ENCODE measurements around the gene CHSY1. TPM values are rescaled to one million over a fixed set of nuclear protein-coding genes. Genes with fewer than 3 reads are reported as not detected.

CHSY1 gene
- polyA plus RNA-seq, 1 donor from 2014 or later, result 16.1 TPM

DNA sequence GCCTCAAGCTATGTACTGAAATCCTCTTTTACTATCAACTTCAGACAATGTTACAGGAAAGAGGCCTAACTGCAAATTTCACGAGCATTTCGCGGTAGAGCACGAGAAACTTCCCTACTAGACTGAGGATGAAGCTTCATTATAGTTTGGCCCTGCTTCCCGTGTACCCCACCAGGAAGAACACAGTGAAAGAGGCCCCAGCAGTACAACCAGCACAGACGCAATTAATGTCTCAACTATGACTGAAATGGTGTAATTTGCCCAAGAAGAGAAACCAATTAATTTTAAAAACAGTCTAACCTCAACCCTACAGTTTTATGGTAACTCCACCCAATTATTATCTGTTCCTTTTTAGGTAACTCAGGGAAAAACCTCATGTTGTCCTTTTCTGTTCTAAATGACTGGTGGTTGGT is 12.1 kb downstream of the CHSY1 start:
- no peak overlapping the region for H3K4me3 ChIP-seq (ENCODE audit: low read length)
- no peaks in the 10 kb centered on the region for H3K27me3 ChIP-seq (ENCODE audit: insufficient read depth, low read depth, low read length)
- no peaks in the 10 kb centered on the region for H3K9me2 ChIP-seq (ENCODE audit: insufficient read depth, low read length)

DNA sequence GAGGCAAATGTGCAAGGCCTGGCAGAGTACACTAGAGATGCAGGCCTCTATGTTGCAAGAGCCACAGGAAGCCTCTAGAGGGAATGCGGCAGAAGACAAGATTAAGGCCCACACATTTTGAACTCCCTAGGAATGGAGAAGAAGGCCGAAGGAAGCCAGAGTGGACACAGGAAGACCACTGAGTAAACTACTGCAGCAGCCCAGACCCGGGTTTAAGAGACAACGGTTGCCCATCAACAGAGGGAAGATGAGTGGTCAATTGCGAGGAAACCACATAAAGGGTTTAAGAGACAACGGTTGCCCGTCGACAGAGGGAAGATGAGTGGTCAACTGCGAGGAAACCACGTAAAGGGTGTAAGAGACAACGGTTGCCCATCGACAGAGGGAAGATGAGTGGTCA is 14.6 kb downstream of the CHSY1 start:
- H3K9me3 ChIP-seq (ENCODE audit: low read length), result no peaks in the 10 kb centered on the region
- no peak overlapping the region for H3K4me2 ChIP-seq (ENCODE audit: low read length)
- no peaks in the 10 kb centered on the region for H3K36me3 ChIP-seq (ENCODE audit: insufficient read depth, low read length)
- no peaks in the 10 kb centered on the region for H3K27me3 ChIP-seq (ENCODE audit: insufficient read depth, low read depth, low read length)
- H3K27ac ChIP-seq (ENCODE audit: low read length), result no peak overlapping the region
- H3K4me3 ChIP-seq (ENCODE audit: low read length), result no peak overlapping the region
- H4K20me1 ChIP-seq (ENCODE audit: insufficient read depth), result no peaks in the 10 kb centered on the region
- H3K9me2 ChIP-seq (ENCODE audit: insufficient read depth, low read length), result no peaks in the 10 kb centered on the region
- no peaks in the 10 kb centered on the region for H3F3A ChIP-seq (ENCODE audit: insufficient read depth, low read length, poor library complexity, severe bottlenecking)
- no peak overlapping the region for H2AFZ ChIP-seq (ENCODE audit: low read depth, low read length)
- no peak overlapping the region for H3K9ac ChIP-seq (ENCODE audit: low read length)
- no peak for TF ChIP-seq CTCF (IDR thresholded peaks at IDR 0.05; ENCODE audit: poor library complexity, severe bottlenecking)
- H3K79me2 ChIP-seq (replicated peaks; ENCODE audit: insufficient read depth, low read length), result peaks cover 52% of the 10 kb centered on the region

More for the DNA sequence above, 12.1 kb downstream of the CHSY1 start:
- no peak overlapping the region for H3K27ac ChIP-seq (ENCODE audit: low read length)
- no peaks in the 10 kb centered on the region for H3K9me3 ChIP-seq (ENCODE audit: low read length)
- peaks cover 46% of the 10 kb centered on the region for H3K79me2 ChIP-seq (replicated peaks; ENCODE audit: insufficient read depth, low read length)
- H3K9ac ChIP-seq (ENCODE audit: low read length), result no peak overlapping the region
- H3K36me3 ChIP-seq (ENCODE audit: insufficient read depth, low read length), result no peaks in the 10 kb centered on the region
- H2AFZ ChIP-seq (ENCODE audit: low read depth, low read length), result no peak overlapping the region
- no peak overlapping the region for H3K4me2 ChIP-seq (ENCODE audit: low read length)
- no peaks in the 10 kb centered on the region for H4K20me1 ChIP-seq (ENCODE audit: insufficient read depth)
- no peaks in the 10 kb centered on the region for H3F3A ChIP-seq (ENCODE audit: insufficient read depth, low read length, poor library complexity, severe bottlenecking)
- TF ChIP-seq RAD21 (conservative IDR thresholded peaks at IDR 0.05) (no peak), MXI1 (conservative IDR thresholded peaks at IDR 0.05; ENCODE audit: poor library complexity, severe bottlenecking) (no peak), EP300 (conservative IDR thresholded peaks at IDR 0.05; ENCODE audit: poor library complexity, severe bottlenecking) (no peak), POLR2AphosphoS5 (IDR thresholded peaks at IDR 0.05) (no peak)

DNA sequence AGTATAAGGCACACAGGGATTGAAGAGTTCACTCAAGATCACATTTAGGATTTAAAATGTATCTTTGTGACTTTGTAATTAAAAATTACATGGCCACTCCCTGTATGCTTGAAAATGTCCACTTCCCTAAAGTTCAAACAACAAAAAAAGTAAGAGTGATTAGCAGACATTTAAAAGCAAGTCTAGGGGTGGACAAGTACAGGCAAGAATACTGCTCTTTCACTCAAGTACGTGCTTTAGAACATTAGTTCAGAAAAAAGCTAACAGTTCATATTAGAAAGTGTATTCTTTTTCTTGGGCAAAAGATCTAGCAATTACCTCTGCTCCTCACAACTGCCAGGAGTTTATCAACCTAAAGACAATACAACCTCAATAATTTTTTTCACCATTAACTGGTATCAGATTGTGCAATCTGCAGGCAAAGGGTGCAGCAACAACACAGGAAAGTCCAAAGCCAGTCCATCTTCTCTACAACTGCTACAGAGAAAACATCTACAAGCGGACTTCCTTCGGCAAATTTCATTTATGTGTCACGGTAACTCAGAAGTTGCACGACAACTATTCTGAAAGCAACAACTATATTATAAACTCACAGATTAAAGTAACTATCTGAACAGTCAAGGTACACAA is 18.1 kb downstream of the CHSY1 start:
- no peaks in the 10 kb centered on the region for H3K36me3 ChIP-seq (ENCODE audit: insufficient read depth, low read length)
- H3K79me2 ChIP-seq (replicated peaks; ENCODE audit: insufficient read depth, low read length), result peaks cover 54% of the 10 kb centered on the region
- no peak overlapping the region for H3K27ac ChIP-seq (ENCODE audit: low read length)
- no peaks in the 10 kb centered on the region for H4K20me1 ChIP-seq (ENCODE audit: insufficient read depth)
- H3K9me2 ChIP-seq (ENCODE audit: insufficient read depth, low read length), result no peaks in the 10 kb centered on the region
- TF ChIP-seq EP300 (conservative IDR thresholded peaks at IDR 0.05; ENCODE audit: poor library complexity, severe bottlenecking), result no peak
- TF ChIP-seq, protein P1, sequence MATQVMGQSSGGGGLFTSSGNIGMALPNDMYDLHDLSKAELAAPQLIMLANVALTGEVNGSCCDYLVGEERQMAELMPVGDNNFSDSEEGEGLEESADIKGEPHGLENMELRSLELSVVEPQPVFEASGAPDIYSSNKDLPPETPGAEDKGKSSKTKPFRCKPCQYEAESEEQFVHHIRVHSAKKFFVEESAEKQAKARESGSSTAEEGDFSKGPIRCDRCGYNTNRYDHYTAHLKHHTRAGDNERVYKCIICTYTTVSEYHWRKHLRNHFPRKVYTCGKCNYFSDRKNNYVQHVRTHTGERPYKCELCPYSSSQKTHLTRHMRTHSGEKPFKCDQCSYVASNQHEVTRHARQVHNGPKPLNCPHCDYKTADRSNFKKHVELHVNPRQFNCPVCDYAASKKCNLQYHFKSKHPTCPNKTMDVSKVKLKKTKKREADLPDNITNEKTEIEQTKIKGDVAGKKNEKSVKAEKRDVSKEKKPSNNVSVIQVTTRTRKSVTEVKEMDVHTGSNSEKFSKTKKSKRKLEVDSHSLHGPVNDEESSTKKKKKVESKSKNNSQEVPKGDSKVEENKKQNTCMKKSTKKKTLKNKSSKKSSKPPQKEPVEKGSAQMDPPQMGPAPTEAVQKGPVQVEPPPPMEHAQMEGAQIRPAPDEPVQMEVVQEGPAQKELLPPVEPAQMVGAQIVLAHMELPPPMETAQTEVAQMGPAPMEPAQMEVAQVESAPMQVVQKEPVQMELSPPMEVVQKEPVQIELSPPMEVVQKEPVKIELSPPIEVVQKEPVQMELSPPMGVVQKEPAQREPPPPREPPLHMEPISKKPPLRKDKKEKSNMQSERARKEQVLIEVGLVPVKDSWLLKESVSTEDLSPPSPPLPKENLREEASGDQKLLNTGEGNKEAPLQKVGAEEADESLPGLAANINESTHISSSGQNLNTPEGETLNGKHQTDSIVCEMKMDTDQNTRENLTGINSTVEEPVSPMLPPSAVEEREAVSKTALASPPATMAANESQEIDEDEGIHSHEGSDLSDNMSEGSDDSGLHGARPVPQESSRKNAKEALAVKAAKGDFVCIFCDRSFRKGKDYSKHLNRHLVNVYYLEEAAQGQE (IDR thresholded peaks at IDR 0.05; ENCODE audit: borderline replicate concordance), result no peak
- no peak for TF ChIP-seq POLR2AphosphoS5 (IDR thresholded peaks at IDR 0.05)
- no peak overlapping the region for H3K9ac ChIP-seq (ENCODE audit: low read length)
- no peak overlapping the region for H3K4me3 ChIP-seq (ENCODE audit: low read length)
- H3K27me3 ChIP-seq (ENCODE audit: insufficient read depth, low read depth, low read length), result no peaks in the 10 kb centered on the region
- H2AFZ ChIP-seq (ENCODE audit: low read depth, low read length), result no peak overlapping the region
- no peaks in the 10 kb centered on the region for H3K9me3 ChIP-seq (ENCODE audit: low read length)
- no peak overlapping the region for H3K4me2 ChIP-seq (ENCODE audit: low read length)
- no peaks in the 10 kb centered on the region for H3F3A ChIP-seq (ENCODE audit: insufficient read depth, low read length, poor library complexity, severe bottlenecking)

Data from neural cell (in vitro differentiated cells).